K562 (cell line): ENCODE measurements around the gene KIAA2012. TPM values are rescaled to one million over a fixed set of nuclear protein-coding genes. Genes with fewer than 3 reads are reported as not detected.

ENCODE experiments used
- ATAC-seq: fragments of 200-7000 bp; cut with Tn5 transposase; 3 replicates; pipeline ENCODE4 v1.9.1; 2020; ENCODE audit warnings: moderate library complexity
- BruUV-seq: library from RNA; stranded (reverse); fragments of 400-500 nt; replicated peaks from 2 replicates; lab custom pipeline; 2021; lab: Mats Ljungman, UMichigan
- CTCF ChIA-PET: fragments of 300-600 bp; formaldehyde crosslinking; extraction: SDS; loops from one replicate; lab custom pipeline; 2021; ENCODE audit warnings: low intra/inter-chr PET ratio; lab: Yijun Ruan, JAX
- POLR2A ChIA-PET: fragments of 300-600, 350-650 bp; sonication (Branson Sonifier 250); formaldehyde crosslinking; extraction: SDS; loops from one replicate; lab custom pipeline; 2021; ENCODE audit warnings: antibody characterized with exemption, inconsistent platforms; lab: Yijun Ruan, JAX
- DNase-seq, 4 experiments: peaks; one replicate each; pipeline versions ENCODE4 v3.0.0 to v3.0.0-alpha.2; 2011 to 2018; ENCODE audit warnings: low spot score in 3 of 4, mixed read lengths in 3 of 4; ENCODE audit errors: extremely low read depth in 1 of 4
- FAIRE-seq: peaks from 2 replicates; lab custom pipeline; 2011; peaks lifted over from hg19 to GRCh38; lab: Jason Lieb, UNC
- H2AFZ ChIP-seq: 2 replicates; pipeline ENCODE4 v1.6.0; 2011; ENCODE audit warnings: low read depth, low read length, control low read depth, inconsistent platforms
- H3K27ac ChIP-seq: fragments of 200-600 bp; 3 replicates; pipeline ENCODE4 v1.8.0; 2011; ENCODE audit warnings: low read depth, mild to moderate bottlenecking, control low read depth, inconsistent platforms, low read length, moderate library complexity, mixed read lengths; ENCODE audit errors: extremely low read depth
- H3K27me3 ChIP-seq, 2 experiments: fragments of 300-600 bp in 1 of 2; 2 replicates in 1 of 2; 3 replicates in 1 of 2; pipeline versions ENCODE4 v1.6.0 to v1.8.0; 2011; ENCODE audit warnings: inconsistent platforms in 2 of 2, low read length in 2 of 2, mild to moderate bottlenecking in 1 of 2, mixed read lengths in 1 of 2, moderate library complexity in 1 of 2; ENCODE audit not compliant: control insufficient read depth in 2 of 2, insufficient read depth in 2 of 2
- H3K36me3 ChIP-seq: fragments of 300-600 bp; 3 replicates; pipeline ENCODE4 v1.8.0; 2011; ENCODE audit warnings: mild to moderate bottlenecking, low read length, inconsistent platforms; ENCODE audit not compliant: control insufficient read depth, insufficient read depth
- H3K4me1 ChIP-seq, 2 experiments: fragments of 200-600 bp in 1 of 2; replicated peaks in 1 of 2; 2 replicates in 1 of 2; 3 replicates in 1 of 2; pipeline versions ENCODE4 v1.5.1 to v1.8.0; 2011; ENCODE audit warnings: inconsistent platforms in 2 of 2, low read length in 2 of 2, mild to moderate bottlenecking in 1 of 2, mixed read lengths in 1 of 2, moderate library complexity in 1 of 2; ENCODE audit not compliant: control insufficient read depth in 2 of 2, insufficient read depth in 2 of 2
- H3K4me2 ChIP-seq: 2 replicates; pipeline ENCODE4 v1.6.1; 2011; ENCODE audit warnings: low read length, control low read depth, inconsistent platforms, mixed read lengths; ENCODE audit not compliant: insufficient read depth
- H3K4me3 ChIP-seq: fragments of 200-600 bp; sonication (generic), shearing (Covaris generic); 2 replicates; pipeline ENCODE4 v1.5.1; 2016; ENCODE audit warnings: control low read depth, inconsistent platforms
- H3K79me2 ChIP-seq: fragments of 200-600 bp; 3 replicates; pipeline ENCODE4 v1.8.0; 2011; ENCODE audit warnings: low read length, inconsistent platforms; ENCODE audit not compliant: control insufficient read depth, insufficient read depth
- H3K9ac ChIP-seq, 2 experiments: 2 replicates each; pipeline versions ENCODE4 v1.6.0 to v1.6.1; 2011; ENCODE audit warnings: low read depth in 2 of 2, low read length in 2 of 2, control low read depth in 1 of 2, inconsistent platforms in 1 of 2, mild to moderate bottlenecking in 1 of 2, mixed read lengths in 1 of 2; ENCODE audit not compliant: insufficient read depth in 1 of 2
- H3K9me1 ChIP-seq: one replicate; pipeline ENCODE4 v1.6.0; 2011; ENCODE audit warnings: inconsistent platforms, mild to moderate bottlenecking, low read length, moderate library complexity; ENCODE audit not compliant: control insufficient read depth, insufficient read depth
- H3K9me3 ChIP-seq: replicated peaks from 2 replicates; pipeline ENCODE4 v1.5.1; 2011; ENCODE audit warnings: low read depth, low read length, inconsistent platforms; ENCODE audit not compliant: control insufficient read depth, insufficient read depth
- H4K20me1 ChIP-seq: replicated peaks from 2 replicates; pipeline ENCODE4 v1.6.1; 2011; ENCODE audit warnings: low read length, inconsistent platforms, mixed read lengths; ENCODE audit not compliant: control insufficient read depth, insufficient read depth
- RBFOX2 ChIP-seq: fragments of 200-400 bp; formaldehyde crosslinking; IDR thresholded peaks from 2 replicates; pipeline ENCODE4 v1.6.1; 2017; ENCODE audit warnings: low read depth, mild to moderate bottlenecking, low read length, moderate library complexity
- in situ Hi-C: fragments of 300-500 bp; cut with MboI; formaldehyde crosslinking; loops from 4 replicates; pipeline ENCODE4 v1.15.0; 2018; ENCODE audit warnings: inconsistent platforms, mixed read lengths
- intact Hi-C: fragments of 100-400 bp; cut with micrococcal nuclease; formaldehyde crosslinking; loops from 2 replicates; pipeline ENCODE4 v1.14.2; 2022
- polyA plus RNA-seq, 8 experiments: library from polyadenylated mRNA; depleted of rRNA in 4 of 8; stranded (reverse) in 5 of 8; unstranded in 3 of 8; fragments of >200 nt; fragmentation: Nextera tagmentation in 2 of 8; fragmentation: Illumina TruSeq in 1 of 8; extraction: Ambion mirVana in 2 of 8; extraction: Trizol in 1 of 8; gene quantifications; 2 replicates each; pipeline versions ENCODE4 v1.2.1 to v1.2.3, GENCODE V29; 2011 to 2014; ENCODE audit warnings: inconsistent platforms in 1 of 8, missing spikeins in 1 of 8
- total RNA-seq, 7 experiments: library from RNA; depleted of rRNA in 6 of 7; stranded (reverse); fragments of >200 nt in 6 of 7; fragmentation: Illumina TruSeq in 2 of 7; extraction: Trizol in 2 of 7; gene quantifications; 2 replicates each; pipeline versions ENCODE4 v1.2.1 to v1.2.3, GENCODE V29; 2011 to 2021; ENCODE audit warnings: low replicate concordance in 1 of 7
- TF ChIP-seq, protein P1 (sequence below): fragments of 150-350 bp; conservative IDR thresholded peaks from 2 replicates; pipeline ENCODE4 v1.6.1; 2014; ENCODE audit warnings: low read length
- TF ChIP-seq, protein P2 (sequence below): IDR thresholded peaks from 3 replicates; pipeline ENCODE4 v1.6.1; 2011; ENCODE audit warnings: borderline replicate concordance, mild to moderate bottlenecking, moderate library complexity; ENCODE audit not compliant: insufficient read length; ENCODE audit errors: extremely low read depth

The KIAA2012 gene
- total and polyA plus RNA-seq, 9 of the 15 experiments (the other 6 are each of a cell fraction or from before 2014, with no cell fraction given): not detected

DNA sequence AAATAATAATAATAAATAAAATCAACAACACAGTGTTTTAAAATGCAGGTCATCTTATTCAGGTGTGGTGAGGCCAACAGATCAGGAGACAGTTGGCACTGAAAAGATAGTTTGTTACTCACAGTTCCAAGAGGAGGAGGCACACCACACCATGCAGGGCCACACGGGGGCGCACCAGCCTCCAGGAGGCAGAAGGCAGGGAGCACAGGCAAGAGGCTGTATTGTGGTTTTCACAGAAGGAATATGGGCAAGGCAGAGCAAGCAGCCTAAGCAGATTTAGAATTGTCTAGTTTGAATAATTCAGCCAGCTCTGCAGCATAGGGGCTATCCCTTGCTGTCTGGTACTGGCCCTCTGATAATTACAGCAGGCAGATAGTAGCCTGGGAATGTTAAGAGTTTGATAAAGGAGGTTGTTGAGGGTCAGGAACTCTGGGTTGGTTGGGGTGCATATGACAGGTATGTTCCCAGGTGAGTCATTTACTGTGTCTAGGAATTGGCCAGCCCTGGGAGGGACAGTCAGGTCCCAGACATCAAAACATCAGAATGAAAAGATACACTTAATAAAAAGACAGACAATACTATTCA, 31.3 kb downstream of the KIAA2012 start (continued):
- TF ChIP-seq RBFOX2: no peak

DNA sequence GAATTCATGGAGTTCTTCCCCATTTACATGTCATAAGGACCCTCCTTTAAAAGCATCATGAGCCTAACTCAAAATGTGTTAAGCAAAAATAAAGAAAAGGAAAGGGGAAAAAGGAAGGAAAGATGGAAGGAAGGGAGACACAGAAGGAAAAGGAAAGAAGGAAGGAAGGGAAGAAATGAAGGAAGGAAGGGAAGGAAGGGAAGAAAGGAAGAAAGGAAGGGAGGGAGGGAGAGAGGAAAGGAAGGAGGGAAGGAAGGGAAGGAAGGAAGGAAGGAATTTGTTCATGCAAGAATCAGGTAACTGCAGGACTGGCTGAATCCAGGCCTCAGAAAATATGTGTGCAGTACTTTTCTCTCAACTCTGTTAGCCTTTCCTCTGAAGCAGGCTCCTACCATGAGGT, 32.0 kb downstream of the KIAA2012 start:
- Histone ChIP-seq H3K9me3 (no peaks in the 10 kb centered on the region), H3K79me2 (no peaks in the 10 kb centered on the region), H3K9me1 (no peaks in the 10 kb centered on the region), H3K36me3 (no peaks in the 10 kb centered on the region), H3K4me3 (no peak overlapping the region), H2AFZ (no peak overlapping the region), H4K20me1 (no peaks in the 10 kb centered on the region), H3K9ac (no peak overlapping the region), H3K4me1 (no peaks in the 10 kb centered on the region), H3K27me3 (peaks cover 3 to 28% of the 10 kb centered on the region in 2 experiments; a peak in 4 of 5 replicates), H3K27ac (no peak overlapping the region), H3K4me2 (no peak overlapping the region)
- intact Hi-C loops: loop anchor here (5.0 kb wide), 1 partner anchor 57 kb away; no protein-coding TSS in a partner anchor
- ChIA-PET POLR2A (no interaction called here), CTCF (no interaction called here)
- FAIRE-seq (no peak), DNase-seq (no peak), ATAC-seq (no peak)
- TF ChIP-seq, protein P1, sequence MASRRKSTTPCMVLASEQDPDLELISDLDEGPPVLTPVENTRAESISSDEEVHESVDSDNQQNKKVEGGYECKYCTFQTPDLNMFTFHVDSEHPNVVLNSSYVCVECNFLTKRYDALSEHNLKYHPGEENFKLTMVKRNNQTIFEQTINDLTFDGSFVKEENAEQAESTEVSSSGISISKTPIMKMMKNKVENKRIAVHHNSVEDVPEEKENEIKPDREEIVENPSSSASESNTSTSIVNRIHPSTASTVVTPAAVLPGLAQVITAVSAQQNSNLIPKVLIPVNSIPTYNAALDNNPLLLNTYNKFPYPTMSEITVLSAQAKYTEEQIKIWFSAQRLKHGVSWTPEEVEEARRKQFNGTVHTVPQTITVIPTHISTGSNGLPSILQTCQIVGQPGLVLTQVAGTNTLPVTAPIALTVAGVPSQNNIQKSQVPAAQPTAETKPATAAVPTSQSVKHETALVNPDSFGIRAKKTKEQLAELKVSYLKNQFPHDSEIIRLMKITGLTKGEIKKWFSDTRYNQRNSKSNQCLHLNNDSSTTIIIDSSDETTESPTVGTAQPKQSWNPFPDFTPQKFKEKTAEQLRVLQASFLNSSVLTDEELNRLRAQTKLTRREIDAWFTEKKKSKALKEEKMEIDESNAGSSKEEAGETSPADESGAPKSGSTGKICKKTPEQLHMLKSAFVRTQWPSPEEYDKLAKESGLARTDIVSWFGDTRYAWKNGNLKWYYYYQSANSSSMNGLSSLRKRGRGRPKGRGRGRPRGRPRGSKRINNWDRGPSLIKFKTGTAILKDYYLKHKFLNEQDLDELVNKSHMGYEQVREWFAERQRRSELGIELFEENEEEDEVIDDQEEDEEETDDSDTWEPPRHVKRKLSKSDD: no peak
- TF ChIP-seq, protein P2, sequence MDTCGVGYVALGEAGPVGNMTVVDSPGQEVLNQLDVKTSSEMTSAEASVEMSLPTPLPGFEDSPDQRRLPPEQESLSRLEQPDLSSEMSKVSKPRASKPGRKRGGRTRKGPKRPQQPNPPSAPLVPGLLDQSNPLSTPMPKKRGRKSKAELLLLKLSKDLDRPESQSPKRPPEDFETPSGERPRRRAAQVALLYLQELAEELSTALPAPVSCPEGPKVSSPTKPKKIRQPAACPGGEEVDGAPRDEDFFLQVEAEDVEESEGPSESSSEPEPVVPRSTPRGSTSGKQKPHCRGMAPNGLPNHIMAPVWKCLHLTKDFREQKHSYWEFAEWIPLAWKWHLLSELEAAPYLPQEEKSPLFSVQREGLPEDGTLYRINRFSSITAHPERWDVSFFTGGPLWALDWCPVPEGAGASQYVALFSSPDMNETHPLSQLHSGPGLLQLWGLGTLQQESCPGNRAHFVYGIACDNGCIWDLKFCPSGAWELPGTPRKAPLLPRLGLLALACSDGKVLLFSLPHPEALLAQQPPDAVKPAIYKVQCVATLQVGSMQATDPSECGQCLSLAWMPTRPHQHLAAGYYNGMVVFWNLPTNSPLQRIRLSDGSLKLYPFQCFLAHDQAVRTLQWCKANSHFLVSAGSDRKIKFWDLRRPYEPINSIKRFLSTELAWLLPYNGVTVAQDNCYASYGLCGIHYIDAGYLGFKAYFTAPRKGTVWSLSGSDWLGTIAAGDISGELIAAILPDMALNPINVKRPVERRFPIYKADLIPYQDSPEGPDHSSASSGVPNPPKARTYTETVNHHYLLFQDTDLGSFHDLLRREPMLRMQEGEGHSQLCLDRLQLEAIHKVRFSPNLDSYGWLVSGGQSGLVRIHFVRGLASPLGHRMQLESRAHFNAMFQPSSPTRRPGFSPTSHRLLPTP: no peak
- BruUV-seq: no TSS peak
- in situ Hi-C loops: no loop called here
